GM21529 (cell line): Measurements from ENCODE around the gene PATE2.

Experiments
- ATAC-seq: cut with Tn5 transposase; IDR thresholded peaks from one replicate; pipeline ENCODE4 v1.9.1; 2021; ENCODE audit not compliant: unreplicated experiment

Gene PATE2

DNA sequence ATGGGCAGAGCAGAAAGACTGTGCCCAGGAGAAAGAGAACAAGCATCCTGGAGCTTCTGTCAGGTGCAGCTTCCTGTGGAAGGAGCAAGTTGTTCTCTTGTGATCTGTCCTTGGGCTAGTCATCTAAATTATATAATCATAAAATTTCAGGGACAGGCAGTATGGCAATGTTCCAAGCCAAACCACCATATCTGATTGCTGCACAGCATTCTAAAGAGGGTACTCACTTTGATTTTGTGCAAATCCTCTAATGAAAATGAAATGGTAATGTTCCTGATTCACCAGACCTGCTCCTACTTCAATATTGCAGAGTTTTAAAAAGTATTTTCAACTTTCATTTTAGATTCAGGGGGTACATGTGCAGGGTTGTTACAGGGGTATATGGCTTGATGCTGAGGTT is at the start of gene PATE2:
PATE2 (minus strand) TSS at position 101 of the 400 bp plus-strand sequence; CDS start at position 46, 55 bp downstream.
- no peak for ATAC-seq

GRCh38 chr11:125807909-125808308 is 29.3 kb upstream of the PATE2 start:
- no peak for ATAC-seq

GRCh38 chr11:125802387-125802786 is 23.8 kb upstream of the PATE2 start:
- ATAC-seq: no peak

DNA sequence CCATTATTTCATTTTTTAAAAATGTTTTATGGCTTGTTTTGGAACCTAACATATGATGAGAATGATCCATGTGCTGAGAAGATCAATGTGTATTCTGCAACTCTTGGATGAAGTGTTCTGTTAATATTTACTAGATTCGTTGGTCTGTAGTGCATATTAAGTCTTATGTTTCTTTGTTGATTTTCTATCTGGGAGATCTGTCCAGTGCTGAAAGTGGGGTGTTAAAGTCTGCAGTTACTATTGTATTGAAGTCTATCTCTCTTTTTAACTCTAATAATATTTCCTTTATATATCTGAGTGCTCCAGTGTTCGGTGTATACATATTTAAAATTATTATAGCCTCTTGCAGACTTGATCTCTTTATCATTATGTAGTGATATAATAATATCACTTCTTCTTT is 21.2 kb upstream of the PATE2 start:
- ATAC-seq: no peak

DNA sequence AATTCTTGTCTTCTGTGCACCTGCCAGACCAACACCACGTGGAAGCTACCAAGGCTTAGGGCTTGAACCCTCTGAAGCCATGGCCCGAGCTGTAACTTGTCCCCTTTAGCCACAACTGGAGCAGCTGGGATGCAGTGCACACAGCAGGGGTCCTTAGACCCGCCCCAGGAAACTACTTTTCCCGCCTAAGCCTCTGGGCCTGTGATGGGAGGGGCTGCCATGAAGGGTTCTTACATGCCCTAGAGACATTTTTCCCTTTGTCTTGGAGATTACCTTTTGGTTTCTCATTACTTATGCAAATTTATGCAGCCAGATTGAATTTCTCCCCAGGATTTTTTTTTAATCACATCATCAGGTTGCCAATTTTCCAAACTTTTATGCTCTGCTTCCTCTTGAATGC is 19.0 kb upstream of the PATE2 start:
- no peak for ATAC-seq

GRCh38 chr11:125790825-125791224 is 12.2 kb upstream of the PATE2 start:
- ATAC-seq: no peak

GRCh38 chr11:125787827-125788226 is 9.2 kb upstream of the PATE2 start, which contains the start of gene PATE3:
Gene PATE3 (plus strand): TSS chr11:125788127. CDS start chr11:125788152, 25 bp downstream.
- ATAC-seq: no peak

GRCh38 chr11:125784678-125785077 is 6.0 kb upstream of the PATE2 start:
- no peak for ATAC-seq

DNA sequence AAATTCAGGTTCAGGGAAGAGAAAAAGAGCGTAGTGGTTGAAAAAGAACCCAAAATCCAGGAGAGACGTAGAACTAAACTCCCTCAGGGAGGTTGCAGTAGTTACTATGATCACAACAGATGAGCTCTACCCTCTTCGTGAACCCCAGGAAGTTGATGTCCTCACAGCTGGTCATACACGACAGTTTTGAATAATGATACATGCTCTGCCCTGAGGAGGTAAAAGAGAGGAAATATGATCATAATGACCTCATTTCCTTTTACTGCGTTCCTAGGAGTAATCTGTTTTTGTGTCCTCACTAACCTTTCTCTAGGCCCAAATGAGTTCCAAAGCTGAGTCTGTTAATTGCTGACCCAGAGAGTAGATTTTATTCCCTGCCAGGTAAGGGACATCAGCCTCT is 1.3 kb downstream of the PATE2 start:
- no peak for ATAC-seq

DNA sequence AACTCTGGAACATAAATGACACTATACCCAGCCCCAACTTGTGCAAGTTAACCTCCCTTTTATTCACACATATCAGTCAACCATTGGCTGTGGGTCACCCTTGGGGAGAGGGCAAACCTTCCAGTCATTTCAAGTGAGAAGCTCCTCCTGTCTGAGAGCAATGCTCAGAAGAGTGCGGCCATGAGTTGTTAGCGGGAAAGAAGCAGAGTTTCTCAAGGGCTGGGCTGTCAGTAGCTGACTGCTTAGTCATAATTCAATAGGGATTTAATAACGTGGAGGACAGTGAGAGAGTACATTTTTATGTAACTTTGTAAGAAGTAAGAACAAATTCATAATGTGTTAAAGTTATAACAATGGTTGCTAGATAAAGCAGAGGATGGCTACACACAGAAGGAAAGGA is 5.1 kb downstream of the PATE2 start:
- no peak for ATAC-seq

GRCh38 chr11:125772834-125773505 is 5.7 kb downstream of the PATE2 start:
- ATAC-seq: no peak

GRCh38 chr11:125770583-125770982 is 8.0 kb downstream of the PATE2 start:
- ATAC-seq: no peak

DNA sequence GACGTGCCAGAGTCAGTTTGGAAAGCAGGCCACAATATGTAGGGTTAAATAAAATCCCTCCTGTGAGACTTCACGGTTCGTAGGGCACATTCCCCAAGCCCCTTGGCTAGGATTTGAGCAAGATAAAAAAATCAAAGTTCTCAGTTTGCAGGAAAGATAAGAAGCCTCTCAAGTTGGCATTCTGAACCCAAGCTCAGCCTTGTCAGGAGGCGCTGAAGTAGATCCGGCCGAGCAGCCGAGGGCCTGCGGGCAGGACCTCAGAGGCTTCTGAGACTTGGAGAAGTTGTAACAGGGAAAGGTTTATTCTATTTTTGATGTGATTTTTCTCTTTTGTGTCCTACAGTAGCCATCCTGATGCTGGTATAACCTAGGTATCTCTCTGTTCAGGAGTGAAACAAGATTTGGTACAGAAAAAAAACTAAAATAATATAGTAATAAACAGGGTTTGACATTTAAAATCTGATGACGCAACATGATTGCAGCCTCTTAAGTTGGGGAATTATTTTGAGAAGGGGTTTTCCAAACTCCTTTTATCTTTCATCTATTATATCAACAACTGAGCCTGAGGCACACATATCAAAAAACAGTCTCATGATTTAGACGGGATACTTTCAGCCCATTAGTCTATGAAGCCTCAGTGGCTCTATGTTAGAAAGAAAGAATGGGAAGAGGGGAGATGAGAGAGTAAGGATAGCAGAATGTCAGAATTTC is 10.1 kb downstream of the PATE2 start:
- no peak for ATAC-seq

GRCh38 chr11:125766251-125766650 is 12.4 kb downstream of the PATE2 start:
- no peak for ATAC-seq

DNA sequence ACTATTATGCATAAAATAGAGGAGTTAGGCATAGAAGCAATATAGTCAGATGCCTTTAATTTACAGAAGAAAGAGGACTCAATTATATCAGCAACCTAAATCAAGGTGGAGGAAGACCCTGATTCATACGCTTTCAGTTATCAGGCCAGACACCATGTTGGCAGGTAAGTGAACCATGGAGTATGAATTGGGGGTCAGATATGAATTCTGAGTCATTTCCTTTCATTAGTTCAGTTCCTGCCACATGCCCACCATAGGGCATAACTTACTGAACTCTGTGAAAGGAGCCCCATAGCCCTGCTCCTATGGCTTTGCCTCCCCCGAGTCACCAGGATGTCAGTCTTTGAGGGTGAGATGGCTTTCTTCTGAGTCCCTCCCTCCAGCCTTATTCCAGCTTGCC is 15.1 kb downstream of the PATE2 start:
- no peak for ATAC-seq

DNA sequence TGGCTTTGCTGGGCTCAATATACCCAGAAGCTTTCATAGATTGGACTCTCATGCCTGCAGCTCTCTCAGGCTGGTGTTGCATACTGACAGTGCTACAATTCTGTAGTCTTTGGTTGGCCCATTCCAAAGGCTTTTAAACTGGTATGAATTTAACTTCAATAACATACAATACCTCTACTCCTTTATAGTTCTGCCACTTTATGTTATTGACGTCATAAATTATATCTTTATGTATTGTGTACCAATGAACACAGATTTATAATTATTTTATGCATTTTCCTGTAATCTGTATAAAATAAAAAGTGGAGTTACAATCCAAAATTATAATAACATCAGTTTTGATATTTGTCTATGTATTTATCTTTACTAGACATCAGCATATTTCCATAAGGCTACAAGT is 16.2 kb downstream of the PATE2 start:
- ATAC-seq: no peak

DNA sequence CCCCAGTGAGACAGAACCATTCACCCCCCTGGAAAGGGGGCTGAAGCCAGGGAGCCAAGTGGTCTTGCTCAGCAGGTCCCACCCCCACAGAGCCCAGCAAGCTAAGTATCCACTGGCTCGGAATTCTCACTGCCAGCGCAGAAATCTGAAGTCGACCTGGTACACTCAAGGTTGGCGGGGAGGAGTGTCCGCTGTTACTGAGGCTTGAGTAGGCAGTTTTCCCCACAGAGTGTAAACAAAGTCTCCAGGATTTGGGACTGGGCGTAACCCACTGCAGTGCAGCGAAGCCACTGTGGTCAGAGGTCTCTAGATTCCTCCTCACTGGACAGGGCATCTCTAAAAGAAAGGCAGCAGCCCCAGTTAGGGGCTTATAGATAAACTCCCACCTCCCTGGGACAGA is 22.6 kb downstream of the PATE2 start:
- no peak for ATAC-seq

DNA sequence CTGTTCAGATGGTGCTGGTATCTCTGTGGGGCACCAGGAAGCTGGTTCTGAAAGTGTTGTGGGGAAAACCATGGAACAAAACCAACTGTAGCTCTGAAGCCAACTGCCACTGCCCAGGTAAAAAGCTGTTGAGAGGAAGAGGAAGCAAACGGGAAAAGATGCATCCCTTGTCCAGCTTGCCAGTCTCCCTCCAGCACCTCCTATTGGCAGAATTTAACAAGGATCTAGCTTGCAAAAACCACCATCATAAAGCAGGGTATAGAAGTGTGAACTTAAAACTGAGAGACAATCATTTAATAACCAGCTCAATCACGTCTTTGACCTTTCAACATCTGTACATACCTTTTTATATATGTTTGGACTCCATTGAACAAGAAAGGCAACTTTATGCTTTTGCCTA is 28.0 kb downstream of the PATE2 start:
- ATAC-seq: no peak

GRCh38 chr11:125745979-125746378 is 32.6 kb downstream of the PATE2 start, which contains the start of gene PATE1:
Gene PATE1 (plus strand): TSS chr11:125746279. CDS start chr11:125746305, 26 bp downstream.
- ATAC-seq: no peak

- ATAC-seq: no peak
These were observed 34.9 kb downstream of the PATE2 start for GRCh38 chr11:125743681-125744080.

- ATAC-seq: no peak
These were observed 38.0 kb downstream of the PATE2 start for GRCh38 chr11:125740617-125741016.

GRCh38 chr11:125728969-125729368 is 49.7 kb downstream of the PATE2 start:
- ATAC-seq: no peak
